K562 (cell line): ENCODE measurements around the gene SLC6A9. TPM values are rescaled to one million over a fixed set of nuclear protein-coding genes. Genes with fewer than 3 reads are reported as not detected.
A peak's percentile ranks its signal among the peaks of the same experiment; 100 is the strongest.

Experiments
- BRCA1 ChIP-seq, 2 experiments: fragments of 450-650 bp in 1 of 2; sonication (generic) in 1 of 2; formaldehyde crosslinking in 1 of 2; IDR thresholded peaks; 2 replicates each; pipeline versions ENCODE4 v1.5.0 to v1.6.1; 2017 to 2020; ENCODE audit warnings: mild to moderate bottlenecking in 1 of 2, missing genetic modification reagents in 1 of 2
- BRF2 ChIP-seq: IDR thresholded peaks from 3 replicates; pipeline ENCODE4 v1.6.1; 2011; ENCODE audit warnings: borderline replicate concordance, mild to moderate bottlenecking; ENCODE audit not compliant: insufficient read length, insufficient read depth
- CBFA2T2 ChIP-seq: fragments of 450-650 bp; conservative IDR thresholded peaks from 2 replicates; pipeline ENCODE4 v1.6.1; 2017; ENCODE audit warnings: mild to moderate bottlenecking
- CXXC5 ChIP-seq: fragments of 250-450 bp; sonication (Bioruptor Pico); IDR thresholded peaks from 2 replicates; pipeline ENCODE4 v1.8.0; 2022; ENCODE audit warnings: inconsistent platforms, mild to moderate bottlenecking, moderate library complexity
- DPF2 ChIP-seq: fragments of 450-650 bp; IDR thresholded peaks from 2 replicates; pipeline ENCODE4 v1.6.1; 2016
- FOXJ2 ChIP-seq: fragments of 200-800 bp; sonication (Bioruptor generic); IDR thresholded peaks from 2 replicates; pipeline ENCODE4 v1.6.1; 2016; ENCODE audit warnings: missing genetic modification characterization, missing compliant biosample characterization
- HLTF ChIP-seq: fragments of 450-650 bp; IDR thresholded peaks from 2 replicates; pipeline ENCODE4 v1.6.1; 2016
- MECOM ChIP-seq: fragments of 250-450 bp; sonication (Bioruptor Pico); IDR thresholded peaks from 2 replicates; pipeline ENCODE4 v1.8.0; 2022; ENCODE audit warnings: inconsistent platforms
- NR3C1 ChIP-seq: sonication (generic); formaldehyde crosslinking; IDR thresholded peaks from 2 replicates; pipeline ENCODE4 v1.8.1; 2022; ENCODE audit warnings: missing genetic modification reagents
- PATZ1 ChIP-seq: fragments of 250-450 bp; sonication (Bioruptor Pico); IDR thresholded peaks from 2 replicates; pipeline ENCODE4 v1.5.0; 2020; ENCODE audit warnings: mild to moderate bottlenecking, borderline replicate concordance
- RREB1 ChIP-seq: fragments of 250-450 bp; sonication (Bioruptor Pico); IDR thresholded peaks from 2 replicates; pipeline ENCODE4 v1.4.0; 2020
- SMARCA4 ChIP-seq: fragments of 450-650 bp; IDR thresholded peaks from 2 replicates; pipeline ENCODE4 v1.6.1; 2016
- SREBF2 ChIP-seq: sonication (generic); formaldehyde crosslinking; IDR thresholded peaks from 2 replicates; pipeline ENCODE4 v1.4.0; 2020; ENCODE audit warnings: mild to moderate bottlenecking, missing genetic modification reagents
- STAT5A ChIP-seq: IDR thresholded peaks from 2 replicates; pipeline ENCODE4 v1.6.1; 2012; ENCODE audit warnings: low read length, inconsistent platforms, borderline replicate concordance
- TAL1 ChIP-seq: fragments of 450-650 bp; IDR thresholded peaks from 2 replicates; pipeline ENCODE4 v1.6.1; 2016; ENCODE audit warnings: mild to moderate bottlenecking
- ZBTB2 ChIP-seq: fragments of 450-650 bp; IDR thresholded peaks from 2 replicates; pipeline ENCODE4 v1.6.1; 2016; ENCODE audit warnings: antibody characterized with exemption
- ZNF511 ChIP-seq: sonication (generic); formaldehyde crosslinking; IDR thresholded peaks from 2 replicates; pipeline ENCODE4 v1.8.0; 2022; ENCODE audit warnings: mild to moderate bottlenecking, missing genetic modification reagents
- polyA plus RNA-seq, 8 experiments: library from polyadenylated mRNA; depleted of rRNA in 4 of 8; stranded (reverse) in 5 of 8; unstranded in 3 of 8; fragments of >200 nt; fragmentation: Nextera tagmentation in 2 of 8; fragmentation: Illumina TruSeq in 1 of 8; extraction: Ambion mirVana in 2 of 8; extraction: Trizol in 1 of 8; gene quantifications; 2 replicates each; pipeline versions ENCODE4 v1.2.1 to v1.2.3, GENCODE V29; 2011 to 2014; ENCODE audit warnings: inconsistent platforms in 1 of 8, missing spikeins in 1 of 8
- total RNA-seq, 7 experiments: library from RNA; depleted of rRNA in 6 of 7; stranded (reverse); fragments of >200 nt in 6 of 7; fragmentation: Illumina TruSeq in 2 of 7; extraction: Trizol in 2 of 7; gene quantifications; 2 replicates each; pipeline versions ENCODE4 v1.2.1 to v1.2.3, GENCODE V29; 2011 to 2021; ENCODE audit warnings: low replicate concordance in 1 of 7

SLC6A9 gene
- total and polyA plus RNA-seq, 9 of the 15 experiments (the other 6 are each of a cell fraction or from before 2014, with no cell fraction given): 0.17 to 18.7 (median 2.9) TPM

- no peak for TF ChIP-seq PATZ1 (CRISPR knock-in tag)
- TF ChIP-seq CBFA2T2: peak; percentile 75
- TF ChIP-seq NR3C1 (CRISPR knock-in tag): no peak
- peak; percentile 57 for TF ChIP-seq DPF2
- peak; percentile 18; the same call in 1 of the 2 replicates for TF ChIP-seq STAT5A
- TF ChIP-seq BRF2: no peak
- TF ChIP-seq TAL1: peak; percentile 77
- TF ChIP-seq BRCA1 (IDR thresholded peaks at IDR 0.05): no peak
- TF ChIP-seq BRCA1 (CRISPR knock-in tag; IDR thresholded peaks at IDR 0.05): no peak
- TF ChIP-seq MECOM: no peak
- no peak for TF ChIP-seq ZBTB2
- TF ChIP-seq ZNF511: no peak
- TF ChIP-seq SMARCA4: peak; percentile 40; the same call in 1 of the 2 replicates
- TF ChIP-seq HLTF: no peak
- no peak for TF ChIP-seq FOXJ2
- TF ChIP-seq CXXC5: no peak
- TF ChIP-seq SREBF2: no peak
- peak; percentile 70; the same call in 1 of the 2 replicates for TF ChIP-seq RREB1 (CRISPR knock-in tag)
Observed at GRCh38 chr1:43958351-43959255, 72.7 kb downstream of the SLC6A9 start (continued).
